Brain pericyte (primary cell): ENCODE measurements around the gene NFAT5.
"Not testable (repeated sequence)": the region's sequence is repeated elsewhere in the genome, so short reads cannot be mapped to it uniquely, and the experiment has no call there.

Experiments used
- DNase-seq: peaks from one replicate; pipeline ENCODE4 v3.0.0-alpha.2; 2012; ENCODE audit warnings: low read depth, low spot score

The NFAT5 gene

DNA sequence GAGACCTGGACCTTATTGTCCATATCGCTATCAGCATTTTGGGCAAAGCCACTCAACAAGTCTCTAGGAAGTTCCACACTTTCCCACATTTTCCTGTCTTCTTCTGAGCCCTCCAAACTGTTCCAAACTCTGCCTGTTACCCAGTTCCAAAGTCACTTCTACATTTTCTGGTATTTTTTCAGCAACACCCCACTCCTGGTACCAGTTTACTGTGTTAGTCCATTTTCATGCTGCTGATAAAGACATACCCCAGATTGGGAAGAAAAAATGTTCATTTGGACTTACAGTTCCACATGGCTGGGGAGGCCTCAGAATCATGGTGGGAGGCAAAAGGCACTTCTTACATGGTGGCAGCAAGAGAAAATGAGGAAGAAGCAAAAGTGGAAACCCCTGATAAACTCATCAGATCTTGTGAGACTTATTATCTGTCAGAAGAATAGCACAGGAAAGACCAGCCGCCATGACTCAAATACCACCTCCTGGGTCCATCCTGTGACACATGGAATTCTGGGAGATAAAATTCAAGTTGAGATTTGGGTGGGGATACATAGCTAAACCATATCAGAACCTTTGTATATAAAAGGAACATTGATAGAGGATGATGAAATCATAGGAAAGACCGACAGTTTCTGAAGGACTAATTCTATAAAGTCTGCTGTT, 71.6 kb downstream of the NFAT5 start:
- DNase-seq: not testable (repeated sequence)

DNA sequence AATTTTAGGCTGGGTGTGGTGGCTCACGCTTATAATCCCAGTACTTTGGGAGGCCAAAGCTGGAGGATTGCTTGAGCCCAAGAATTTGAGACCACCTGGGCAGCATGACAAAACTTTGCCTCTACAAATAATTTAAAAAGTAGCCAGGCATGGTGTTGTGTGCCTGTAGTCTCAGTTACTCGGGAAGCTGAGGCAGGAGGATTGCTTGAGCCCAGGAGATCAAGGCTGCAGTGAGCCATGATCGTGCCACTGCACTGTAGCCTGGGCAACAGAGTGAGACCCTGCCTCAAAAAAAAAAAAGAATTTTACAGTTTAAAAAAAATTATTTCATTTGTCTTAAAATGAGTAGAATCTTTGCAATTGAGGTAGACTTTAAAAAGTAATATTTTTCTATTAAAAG, 78.2 kb downstream of the NFAT5 start:
- DNase-seq: not testable (repeated sequence)

DNA sequence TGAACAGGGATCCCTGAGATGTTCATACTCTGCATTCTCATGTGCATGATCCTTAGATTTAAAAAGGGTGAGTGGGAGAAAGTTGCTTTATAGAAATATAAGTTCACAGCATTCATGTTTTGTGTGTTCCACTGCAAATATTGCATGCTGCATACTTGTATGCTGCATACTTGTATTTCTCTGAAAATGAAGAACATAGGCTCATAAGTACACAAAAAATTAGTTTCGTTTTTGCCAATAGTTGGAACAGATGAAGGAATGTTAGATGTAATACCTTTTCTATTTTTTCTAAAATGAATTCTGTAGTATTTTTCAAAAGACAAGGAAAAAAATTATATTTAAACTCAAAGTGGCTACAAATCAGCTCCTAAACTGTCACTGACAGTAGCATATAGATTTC, 79.0 kb downstream of the NFAT5 start:
- DNase-seq: no peak

DNA sequence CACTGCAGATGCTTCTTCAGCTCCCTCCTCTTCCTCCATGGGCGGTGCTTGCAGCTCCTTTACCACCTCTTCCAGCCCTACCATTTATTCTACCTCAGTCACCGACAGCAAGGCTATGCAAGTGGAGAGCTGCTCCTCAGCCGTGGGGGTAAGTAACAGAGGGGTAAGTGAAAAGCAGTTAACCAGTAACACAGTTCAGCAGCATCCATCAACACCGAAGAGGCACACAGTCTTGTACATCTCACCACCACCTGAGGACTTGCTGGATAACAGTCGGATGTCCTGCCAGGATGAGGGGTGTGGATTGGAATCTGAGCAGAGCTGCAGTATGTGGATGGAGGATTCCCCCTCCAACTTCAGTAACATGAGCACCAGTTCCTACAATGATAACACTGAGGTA, 81.3 kb downstream of the NFAT5 start:
- no peak for DNase-seq

DNA sequence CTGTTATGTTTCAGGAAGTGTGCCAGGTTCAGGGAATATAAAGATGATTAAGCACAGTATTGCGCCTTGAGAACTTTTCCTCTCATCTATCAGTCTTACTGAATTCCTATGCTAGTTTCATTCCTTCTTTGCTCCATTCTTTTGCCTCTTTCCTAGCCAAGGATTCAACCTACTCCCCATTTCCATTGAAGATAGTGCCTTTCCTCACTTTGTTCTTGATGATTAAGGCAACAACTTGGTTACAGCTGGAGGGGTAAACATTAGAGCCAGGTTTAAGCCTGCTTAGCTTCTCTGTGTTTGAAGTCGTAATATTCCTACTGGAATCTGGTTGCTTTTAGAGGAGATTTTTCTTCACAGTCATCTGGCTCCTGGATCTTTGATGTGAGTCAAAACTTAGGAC, 85.5 kb downstream of the NFAT5 start:
- DNase-seq: no peak

DNA sequence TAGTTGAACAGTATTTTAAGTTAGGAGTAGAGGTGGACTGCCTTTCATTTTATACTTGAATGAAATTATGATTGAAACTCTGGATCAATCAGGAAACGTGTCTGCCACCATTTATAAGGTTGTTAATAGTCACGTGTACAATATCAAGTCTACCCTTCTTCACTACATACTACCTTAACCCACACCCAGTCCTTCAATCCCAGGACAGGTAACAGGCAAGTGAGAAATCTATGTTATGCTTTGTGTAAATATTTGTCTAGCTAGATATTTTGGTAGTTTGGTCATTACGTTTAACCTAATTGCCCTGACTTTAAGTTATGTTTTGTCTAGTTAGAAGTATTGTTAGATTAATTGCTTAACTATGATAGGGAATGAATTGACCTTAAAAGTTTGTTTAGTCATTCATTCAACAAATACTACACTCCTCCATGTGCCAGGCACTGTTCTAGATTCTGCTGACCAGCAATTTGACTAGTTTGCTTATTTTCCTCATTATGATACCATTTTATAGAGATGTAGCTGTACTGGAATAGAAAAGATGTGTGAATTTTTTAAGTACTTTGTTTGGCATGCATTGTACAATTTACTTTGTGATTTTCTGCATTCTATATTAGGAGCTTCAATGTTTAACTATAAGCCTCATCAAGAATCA, 88.6 kb downstream of the NFAT5 start:
- DNase-seq: no peak

DNA sequence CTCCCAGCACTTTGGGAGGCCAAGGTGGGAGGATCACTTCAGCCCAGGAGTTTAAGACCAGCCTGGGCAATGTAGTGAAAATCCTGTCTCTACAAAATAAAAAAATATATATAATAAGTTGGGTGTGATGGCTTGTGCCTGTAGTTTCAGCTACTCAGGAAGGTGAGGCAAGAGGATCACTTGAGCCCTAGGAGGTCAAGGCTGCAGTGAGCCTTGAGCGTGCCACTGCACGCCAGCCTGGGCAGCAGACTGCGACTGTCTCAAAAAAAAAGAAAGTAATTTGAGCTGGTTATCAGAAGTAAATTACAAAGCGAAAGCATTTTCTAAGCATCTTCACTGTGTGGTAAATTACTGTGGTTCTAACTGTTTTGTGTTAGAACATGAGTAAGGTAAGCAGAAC, 94.4 kb downstream of the NFAT5 start:
- no peak for DNase-seq

DNA sequence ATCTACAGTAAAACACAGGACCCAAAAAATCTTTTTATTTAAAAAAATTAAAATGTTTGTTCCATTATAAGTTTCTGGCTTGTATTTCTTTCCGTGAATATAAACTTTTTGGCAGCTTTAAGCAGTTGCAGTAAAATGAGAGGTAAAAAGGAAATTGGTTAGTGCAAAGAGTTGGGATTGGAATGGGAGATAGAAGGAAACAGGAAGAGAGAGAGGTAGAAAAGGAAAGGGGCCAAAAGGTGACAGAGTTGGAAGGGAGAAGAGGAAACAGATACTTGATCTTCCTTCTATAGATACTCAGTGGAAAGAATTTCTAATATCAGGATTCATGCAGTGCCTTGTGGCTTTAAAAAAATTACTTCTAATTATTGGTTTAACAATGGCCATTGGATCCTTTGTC, 97.1 kb downstream of the NFAT5 start:
- DNase-seq: no peak

DNA sequence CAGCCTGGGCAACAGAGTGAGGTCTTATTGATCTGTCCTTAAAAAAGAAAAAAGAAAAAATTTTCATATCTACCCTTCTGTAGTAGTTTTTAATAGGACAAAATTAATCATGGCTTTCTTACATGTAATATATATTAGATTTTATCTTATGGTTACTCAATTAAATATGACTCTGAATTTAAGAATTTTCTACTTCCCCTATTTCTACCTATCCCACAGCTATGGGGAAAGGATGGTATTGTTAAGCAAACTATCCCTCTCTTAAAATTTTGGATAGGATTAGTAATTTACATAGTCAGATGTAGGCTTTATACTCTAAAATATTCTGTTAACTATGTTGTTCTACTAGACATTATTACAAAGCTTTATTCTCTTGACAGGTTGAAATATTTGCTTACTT, 98.1 kb downstream of the NFAT5 start:
- no peak for DNase-seq

DNA sequence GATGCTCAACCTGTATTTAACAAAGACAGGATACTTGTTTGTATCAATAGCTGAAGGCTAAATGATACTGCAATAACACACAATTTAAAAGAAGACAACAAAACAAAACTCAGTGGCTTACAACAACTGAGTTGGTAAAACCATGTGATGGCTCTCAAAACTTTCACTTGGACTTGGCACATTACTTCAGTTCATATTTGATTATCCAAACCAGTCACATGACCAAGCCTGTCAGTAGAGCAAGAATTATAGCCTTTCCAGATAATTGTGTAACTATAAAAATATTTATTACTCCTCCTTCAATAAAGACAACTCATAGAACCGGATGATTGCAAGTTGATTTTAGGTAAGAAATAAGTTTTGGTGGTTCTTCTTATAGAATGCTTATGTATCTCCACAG, 103.8 kb downstream of the NFAT5 start:
- no peak for DNase-seq

DNA sequence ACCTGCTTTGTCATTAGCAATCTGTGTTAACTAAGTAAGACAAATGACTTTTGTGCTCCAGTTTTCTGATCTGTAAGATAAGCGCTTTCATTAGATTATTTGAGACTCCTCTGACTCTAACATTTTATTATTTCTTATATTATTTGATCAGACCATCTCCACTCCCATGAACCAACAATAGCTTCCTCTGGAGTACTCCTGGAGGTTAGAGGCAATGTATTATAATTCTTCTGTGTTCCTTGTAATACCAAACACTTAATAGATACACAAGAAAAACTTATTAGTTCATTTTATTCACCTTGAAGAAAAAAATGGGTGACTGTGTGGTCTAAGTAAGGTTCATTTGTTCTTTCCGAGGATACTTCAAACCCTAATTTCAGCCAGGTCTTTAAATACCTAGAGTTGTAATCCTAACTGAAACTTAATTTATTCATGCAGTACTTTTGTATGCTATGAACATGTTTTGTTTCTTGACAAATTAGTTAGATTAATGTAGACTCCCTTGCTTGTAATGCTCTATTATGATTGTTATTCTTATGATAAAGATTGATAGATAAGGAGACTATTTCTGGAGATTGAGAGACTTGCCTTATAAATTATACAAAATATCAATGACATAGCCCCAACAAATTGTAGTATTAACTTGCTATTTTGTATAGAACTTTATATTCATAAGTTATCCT, 106.7 kb downstream of the NFAT5 start:
- DNase-seq: no peak

DNA sequence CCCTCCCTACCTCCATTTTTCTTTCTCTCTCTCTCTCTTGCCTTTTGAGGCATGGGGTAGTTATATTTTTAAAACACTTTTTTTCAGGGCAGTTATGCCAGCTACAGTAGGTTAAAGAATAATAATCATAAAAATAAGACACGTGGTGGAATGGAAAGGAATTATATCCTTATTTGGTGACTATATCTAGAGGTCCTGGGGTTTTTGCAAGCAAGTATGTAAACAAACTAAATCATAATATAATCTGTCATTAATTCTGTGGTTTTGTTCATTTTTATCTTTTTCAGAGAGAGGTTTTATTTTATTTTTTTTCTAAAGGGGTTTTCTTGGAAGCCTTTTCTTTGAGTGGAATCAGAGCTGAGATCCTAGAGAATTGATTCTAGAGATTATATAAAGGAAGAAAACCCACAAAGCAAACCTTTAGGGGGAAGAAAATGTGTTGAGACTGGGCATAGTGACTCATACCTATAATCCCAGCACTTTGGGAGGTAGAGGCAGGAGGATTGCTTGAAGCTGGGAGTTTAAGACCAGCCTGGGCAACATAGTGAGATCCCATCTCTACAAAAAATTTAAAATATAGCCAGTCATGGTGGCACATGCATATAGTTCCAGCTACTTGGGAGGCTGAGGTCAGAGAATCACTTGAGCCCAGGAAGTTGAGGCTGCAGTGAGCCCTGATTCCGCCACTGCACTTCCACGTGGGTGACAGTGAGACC, 107.4 kb downstream of the NFAT5 start:
- DNase-seq: no peak

DNA sequence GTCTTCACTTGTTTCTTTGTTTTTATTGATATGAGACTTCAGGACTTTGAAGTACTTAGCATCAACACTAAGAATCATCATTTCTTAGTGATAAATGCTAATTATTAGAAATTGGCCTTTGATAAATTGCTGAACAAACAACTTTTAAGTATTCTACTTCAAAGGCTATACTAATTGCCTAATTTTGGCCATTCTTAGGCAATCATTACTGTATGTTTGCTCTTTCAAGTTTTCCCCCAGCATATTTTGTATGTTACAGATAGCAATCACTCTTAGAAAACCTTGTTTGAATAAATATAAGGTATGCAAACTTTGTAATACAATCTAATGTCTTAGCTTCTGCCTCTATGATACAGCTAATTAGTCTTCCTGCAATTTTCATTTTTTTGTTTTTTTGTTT, 114.6 kb downstream of the NFAT5 start:
- no peak for DNase-seq

DNA sequence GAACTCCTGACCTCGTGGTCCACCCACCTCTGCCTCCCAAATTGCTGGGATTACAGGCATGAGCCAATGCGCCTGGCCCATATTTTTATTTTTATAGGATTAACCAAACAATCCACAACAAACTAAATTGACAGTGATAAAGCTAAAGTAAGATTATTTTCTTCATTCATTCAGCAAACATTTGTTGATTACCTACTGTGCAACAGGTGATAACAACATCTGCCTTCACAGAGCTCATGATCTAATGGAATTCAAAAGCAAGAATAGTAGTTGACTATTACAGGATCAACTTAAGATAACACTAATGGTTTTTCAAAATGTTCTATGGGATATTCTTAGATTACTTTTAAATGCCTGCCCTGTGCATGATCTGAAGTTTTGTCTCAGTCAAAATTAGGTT, 122.8 kb downstream of the NFAT5 start:
- no peak for DNase-seq

DNA sequence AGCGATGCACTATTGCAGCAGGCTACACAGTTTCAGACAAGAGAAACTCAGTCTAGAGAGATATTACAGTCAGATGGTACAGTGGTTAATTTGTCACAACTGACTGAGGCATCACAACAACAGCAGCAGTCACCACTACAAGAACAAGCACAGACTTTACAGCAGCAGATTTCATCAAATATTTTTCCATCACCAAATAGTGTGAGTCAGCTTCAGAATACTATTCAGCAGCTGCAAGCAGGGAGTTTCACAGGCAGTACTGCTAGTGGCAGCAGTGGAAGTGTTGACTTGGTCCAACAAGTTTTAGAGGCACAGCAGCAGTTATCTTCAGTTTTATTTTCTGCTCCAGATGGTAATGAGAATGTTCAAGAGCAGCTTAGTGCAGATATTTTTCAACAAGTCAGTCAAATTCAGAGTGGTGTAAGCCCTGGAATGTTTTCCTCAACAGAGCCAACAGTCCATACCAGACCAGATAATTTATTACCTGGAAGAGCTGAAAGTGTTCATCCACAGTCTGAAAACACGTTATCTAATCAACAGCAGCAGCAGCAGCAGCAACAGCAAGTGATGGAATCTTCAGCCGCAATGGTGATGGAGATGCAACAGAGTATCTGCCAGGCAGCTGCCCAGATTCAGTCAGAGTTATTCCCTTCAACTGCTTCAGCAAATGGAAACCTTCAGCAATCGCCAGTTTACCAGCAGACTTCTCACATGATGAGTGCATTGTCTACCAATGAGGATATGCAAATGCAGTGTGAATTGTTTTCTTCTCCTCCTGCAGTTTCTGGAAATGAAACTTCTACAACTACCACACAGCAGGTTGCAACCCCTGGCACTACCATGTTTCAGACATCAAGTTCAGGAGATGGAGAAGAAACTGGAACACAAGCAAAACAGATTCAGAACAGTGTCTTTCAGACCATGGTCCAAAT, 126.5 kb downstream of the NFAT5 start:
- no peak for DNase-seq

DNA sequence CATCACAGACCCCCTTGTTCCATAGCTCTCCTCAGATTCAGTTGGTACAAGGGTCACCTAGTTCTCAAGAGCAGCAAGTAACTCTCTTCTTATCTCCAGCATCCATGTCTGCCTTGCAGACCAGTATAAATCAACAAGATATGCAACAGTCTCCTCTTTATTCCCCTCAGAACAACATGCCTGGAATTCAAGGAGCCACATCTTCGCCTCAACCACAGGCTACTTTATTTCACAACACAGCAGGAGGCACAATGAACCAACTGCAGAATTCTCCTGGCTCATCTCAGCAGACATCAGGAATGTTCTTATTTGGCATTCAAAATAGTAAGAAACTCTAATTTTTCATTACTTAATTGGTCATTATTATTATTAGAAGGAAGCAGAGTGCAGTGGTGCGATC, 128.2 kb downstream of the NFAT5 start:
- no peak for DNase-seq

DNA sequence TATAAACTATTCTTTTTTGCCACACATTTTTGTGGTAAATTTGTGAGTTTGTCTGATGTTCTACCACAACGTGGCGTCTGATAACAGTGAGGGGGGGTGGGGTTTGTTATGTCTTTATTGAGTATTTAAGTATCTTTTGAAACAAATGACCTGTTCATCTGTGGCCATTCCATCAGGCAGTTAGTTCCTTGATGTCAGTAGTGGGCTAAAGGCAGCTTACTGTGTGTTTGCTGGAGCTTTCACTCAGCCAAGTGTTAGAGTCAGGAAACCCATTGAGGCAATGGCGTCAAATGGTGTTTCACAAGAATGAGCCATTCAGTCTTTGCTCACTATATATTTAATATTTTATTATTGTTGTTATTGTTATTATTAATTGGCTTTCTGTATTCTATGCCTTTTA, 132.6 kb downstream of the NFAT5 start:
- DNase-seq: no peak

DNA sequence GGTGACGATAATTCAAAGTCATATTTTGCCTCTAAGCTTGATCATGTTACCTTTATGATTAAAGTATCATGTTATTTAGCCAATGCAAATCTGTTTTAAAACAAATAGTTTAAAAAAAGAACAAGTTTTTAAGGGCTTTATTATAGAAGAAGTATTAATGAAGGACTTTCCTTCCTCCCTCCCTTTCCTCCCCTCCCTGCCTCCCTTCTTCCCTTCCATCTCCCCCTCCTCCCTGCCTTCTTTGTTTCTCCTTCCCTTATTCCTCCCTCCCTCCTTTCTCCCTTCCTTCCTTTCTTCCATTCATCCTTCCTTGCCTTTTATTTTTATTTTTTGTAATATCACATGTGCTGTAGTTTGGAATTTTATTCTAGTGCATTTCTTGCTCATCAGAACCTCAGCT, 134.1 kb downstream of the NFAT5 start:
- DNase-seq: no peak

DNA sequence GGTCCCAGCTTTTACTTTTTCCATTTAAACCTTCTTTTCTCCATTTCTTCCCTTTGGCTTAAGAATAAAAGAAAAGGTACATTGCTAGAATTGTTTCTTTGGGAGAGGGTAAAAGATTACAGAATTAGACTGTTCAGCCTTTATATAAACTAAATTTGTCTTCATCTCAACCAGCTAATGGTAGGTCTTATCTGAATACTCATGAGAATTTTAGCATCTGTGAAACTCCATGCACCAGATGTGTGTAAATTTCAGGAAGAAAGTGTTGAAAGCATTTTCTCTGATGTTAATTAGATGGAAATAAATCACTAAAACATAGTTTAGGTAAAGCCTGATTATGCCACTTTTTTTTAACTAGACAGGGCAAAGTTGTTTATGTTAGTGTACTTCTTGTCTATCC, 135.7 kb downstream of the NFAT5 start:
- DNase-seq: no peak

DNA sequence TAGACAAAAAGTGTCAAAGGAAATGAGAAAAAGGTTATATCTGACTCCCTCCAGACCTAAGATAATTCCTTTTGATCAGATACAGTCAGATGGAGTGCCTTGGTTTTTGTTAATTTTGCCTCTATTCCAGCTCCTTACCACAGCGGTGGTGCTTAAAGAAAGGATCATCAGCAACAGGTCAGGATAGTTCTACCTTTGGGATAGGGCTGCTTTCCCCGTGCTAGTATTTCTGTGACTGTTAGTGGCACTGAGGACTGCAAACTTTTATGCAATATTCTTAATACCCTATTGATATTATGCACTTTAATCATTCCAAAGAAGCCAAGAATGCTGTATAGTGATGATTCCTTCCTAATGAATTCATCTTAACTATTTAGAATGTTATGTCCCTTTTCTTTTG, 136.1 kb downstream of the NFAT5 start:
- no peak for DNase-seq

DNA sequence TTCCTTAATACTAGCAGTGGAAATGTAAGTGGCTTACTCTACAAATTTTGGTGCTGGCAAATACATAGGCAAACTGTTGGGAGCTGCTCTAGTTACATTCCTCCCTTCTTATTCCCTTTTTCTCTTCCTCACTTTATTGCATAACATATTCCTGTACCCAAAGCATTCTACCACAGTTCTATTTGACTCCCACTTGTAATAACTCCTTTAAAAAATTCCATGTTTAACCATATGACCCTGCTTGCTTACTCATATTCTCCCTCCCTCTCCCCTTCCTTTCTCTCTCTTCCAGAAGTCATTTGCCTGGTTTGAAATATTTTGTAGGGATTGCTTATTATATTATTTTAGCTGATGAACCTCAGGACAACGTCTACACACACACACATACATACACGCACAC, 137.9 kb downstream of the NFAT5 start:
- DNase-seq: no peak
